GM10266 (cell line): ENCODE data around the gene C13orf46.
"Not testable (repeated sequence)": the region's sequence is repeated elsewhere in the genome, so short reads cannot be mapped to it uniquely, and the experiment has no call there.

Source experiments
- DNase-seq: peaks from one replicate; pipeline ENCODE4 v3.0.0; 2012; ENCODE audit errors: extremely low spot score
- TF ChIP-seq, protein P1 (sequence below): IDR thresholded peaks from 2 replicates; pipeline ENCODE4 v1.5.1; 2012; ENCODE audit warnings: mild to moderate bottlenecking, low read depth; ENCODE audit not compliant: control insufficient read depth, insufficient read depth; ENCODE audit errors: missing control alignments

The C13orf46 gene

GRCh38 chr13:113973218-113974164 is at the start of gene C13orf46:
C13orf46 (minus strand) TSS chr13:113974076; CDS start chr13:113973997, 79 bp downstream.
- TF ChIP-seq, protein P1, sequence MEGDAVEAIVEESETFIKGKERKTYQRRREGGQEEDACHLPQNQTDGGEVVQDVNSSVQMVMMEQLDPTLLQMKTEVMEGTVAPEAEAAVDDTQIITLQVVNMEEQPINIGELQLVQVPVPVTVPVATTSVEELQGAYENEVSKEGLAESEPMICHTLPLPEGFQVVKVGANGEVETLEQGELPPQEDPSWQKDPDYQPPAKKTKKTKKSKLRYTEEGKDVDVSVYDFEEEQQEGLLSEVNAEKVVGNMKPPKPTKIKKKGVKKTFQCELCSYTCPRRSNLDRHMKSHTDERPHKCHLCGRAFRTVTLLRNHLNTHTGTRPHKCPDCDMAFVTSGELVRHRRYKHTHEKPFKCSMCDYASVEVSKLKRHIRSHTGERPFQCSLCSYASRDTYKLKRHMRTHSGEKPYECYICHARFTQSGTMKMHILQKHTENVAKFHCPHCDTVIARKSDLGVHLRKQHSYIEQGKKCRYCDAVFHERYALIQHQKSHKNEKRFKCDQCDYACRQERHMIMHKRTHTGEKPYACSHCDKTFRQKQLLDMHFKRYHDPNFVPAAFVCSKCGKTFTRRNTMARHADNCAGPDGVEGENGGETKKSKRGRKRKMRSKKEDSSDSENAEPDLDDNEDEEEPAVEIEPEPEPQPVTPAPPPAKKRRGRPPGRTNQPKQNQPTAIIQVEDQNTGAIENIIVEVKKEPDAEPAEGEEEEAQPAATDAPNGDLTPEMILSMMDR: no peak
- no peak for DNase-seq

DNA sequence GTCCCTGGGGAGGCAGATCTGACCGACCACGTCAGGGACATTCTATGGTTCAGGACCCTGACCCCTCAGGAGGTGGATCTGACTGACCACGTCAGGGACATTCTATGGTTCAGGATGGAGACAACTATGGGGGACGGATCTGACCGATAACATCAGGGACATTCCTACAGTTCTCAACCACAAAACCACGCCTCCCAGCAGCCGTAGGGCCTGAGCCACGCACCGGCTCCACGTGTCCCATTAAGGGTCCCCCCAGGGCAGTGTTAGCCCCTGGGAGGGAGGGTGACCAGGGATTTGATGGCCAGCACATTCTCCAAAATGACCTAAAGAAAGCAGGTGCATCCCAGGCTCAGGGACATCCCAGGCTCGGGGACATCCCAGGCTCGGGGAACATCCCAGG is 49.0 kb upstream of the C13orf46 start:
- DNase-seq: no peak
- TF ChIP-seq, protein P1: no peak

DNA sequence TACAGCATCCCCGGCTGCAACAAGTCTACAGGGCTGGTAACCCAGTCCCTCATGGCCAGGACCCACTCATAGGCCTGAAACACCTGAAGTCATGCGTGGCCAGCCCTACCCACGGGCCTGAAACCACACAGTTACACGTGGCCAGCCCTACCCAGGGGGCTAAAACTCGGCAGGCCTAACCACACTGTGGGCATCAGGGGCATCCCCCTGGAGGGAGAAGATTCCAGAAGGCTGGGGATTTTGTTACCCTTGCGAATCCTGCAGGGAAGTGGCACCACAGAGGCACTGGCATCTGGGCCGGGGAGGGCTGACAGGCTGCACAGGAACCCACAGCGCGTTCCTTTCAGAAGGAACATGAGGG is 48.4 kb upstream of the C13orf46 start:
- no peak for DNase-seq
- TF ChIP-seq, protein P1: no peak

DNA sequence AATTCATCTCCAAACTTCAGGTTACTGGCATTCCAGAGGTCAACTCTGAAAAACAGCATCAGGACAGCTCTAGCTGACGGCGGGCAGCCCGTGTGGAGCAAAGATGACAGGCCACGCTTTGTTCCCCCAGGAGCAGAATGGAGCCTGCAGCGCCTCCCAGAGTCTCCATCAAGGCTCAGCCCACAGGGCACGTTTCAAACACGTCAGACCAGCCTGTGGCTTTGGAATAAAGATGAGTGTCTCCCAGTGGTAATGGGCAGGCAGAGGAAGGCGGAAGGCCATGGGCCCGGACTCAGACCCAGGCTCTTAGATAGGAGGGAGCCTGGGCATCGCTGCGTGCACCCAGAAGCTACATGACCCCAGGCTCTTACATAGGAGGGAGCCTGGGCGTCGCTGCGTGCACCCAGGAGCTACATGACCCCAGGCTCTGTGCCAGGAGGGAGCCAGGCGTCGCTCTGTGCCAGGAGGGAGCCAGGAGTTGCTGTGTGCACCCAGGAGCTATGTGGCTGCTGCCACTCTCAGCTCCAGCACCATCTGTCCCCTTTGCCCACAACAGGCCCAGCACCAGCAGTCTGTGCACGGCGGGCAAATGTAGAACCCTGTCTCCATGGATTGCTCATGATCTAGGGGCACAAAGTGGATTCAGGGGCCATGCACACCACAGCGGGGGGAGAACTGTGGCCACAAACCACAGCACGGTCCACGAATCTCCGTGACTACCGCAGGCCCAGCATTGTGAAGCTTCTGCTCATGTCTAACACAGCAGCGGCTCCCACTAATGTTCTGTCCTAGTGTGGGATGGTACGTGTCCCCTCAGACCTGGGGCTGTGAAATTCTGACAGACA is 47.8 kb upstream of the C13orf46 start:
- no peak for DNase-seq
- TF ChIP-seq, protein P1: no peak

DNA sequence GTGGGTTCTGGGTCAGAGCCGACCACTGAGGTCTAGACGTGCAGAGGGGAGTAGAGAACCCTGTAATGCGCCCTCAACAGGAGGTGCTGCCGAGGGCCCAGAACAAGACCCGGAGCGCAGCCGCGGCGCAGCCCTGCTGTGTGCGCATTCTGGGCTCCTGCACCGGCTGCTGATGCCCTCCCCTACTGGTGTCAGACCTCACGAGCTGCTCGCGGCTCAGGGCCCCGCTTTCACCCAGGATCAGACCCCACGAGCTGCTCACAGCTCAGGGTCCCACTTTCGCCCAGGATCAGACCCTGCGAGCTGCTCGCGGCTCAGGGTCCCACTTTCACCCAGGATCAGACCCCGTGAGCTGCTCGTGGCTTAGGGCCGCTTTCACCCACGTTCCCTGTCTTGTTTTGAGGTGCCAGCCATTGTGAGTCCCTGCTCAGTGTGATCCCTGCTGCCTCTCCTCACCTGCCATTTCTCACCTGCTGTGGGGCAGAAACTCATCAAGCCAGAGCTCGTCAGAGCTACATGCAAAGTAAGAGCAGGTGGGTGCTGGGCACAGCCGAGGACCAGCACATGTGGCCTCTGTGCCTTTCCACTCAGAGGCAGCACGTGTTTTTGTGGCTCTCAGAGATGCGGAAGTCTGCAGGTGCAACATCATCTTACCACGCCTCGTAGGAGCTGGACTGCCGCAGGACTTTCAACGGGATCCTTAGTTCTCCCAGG is 47.0 kb upstream of the C13orf46 start:
- TF ChIP-seq, protein P1: no peak
- DNase-seq: no peak

DNA sequence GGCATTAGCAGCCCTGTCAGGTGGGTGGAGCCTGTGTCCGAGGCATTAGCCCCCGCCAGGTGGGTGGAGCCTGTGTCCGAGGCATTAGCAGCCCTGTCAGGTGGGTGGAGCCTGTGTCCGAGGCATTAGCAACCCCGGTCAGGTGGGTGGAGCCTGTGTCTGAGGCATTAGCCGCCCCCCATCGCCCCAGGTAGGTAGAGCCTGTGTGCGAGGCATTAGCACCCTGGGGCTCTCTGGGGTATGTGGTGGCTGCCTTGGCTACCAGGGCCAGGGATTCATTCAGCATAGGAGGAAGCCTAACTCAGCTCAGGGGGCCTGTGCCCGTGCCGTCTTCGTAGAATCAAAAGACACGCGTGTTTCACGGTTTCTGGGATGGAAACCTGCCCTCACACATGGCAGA is 46.3 kb upstream of the C13orf46 start:
- not testable (repeated sequence) for DNase-seq

DNA sequence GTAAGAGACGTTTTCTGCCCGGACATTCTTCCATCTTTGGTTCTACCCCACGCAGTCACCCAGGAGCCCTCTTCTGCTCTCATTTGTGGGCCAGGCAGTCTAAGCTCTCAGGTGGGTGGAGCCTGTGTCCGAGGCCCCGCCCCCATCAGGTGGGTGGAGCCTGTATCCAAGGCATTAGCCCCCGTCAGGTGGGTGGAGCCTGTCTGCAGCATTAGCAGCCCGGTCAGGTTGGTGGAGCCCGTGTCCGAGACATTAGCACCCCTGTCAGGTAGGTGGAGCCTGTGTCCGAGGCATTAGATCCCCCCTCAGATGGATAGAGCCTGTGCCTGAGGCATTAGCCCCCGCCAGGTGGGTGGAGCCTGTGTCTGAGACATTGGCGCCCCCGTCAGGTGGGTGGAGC is 45.5 kb upstream of the C13orf46 start:
- no peak for DNase-seq
- TF ChIP-seq, protein P1: no peak
